ENCODE data around the gene BCL2L15.

DNA sequence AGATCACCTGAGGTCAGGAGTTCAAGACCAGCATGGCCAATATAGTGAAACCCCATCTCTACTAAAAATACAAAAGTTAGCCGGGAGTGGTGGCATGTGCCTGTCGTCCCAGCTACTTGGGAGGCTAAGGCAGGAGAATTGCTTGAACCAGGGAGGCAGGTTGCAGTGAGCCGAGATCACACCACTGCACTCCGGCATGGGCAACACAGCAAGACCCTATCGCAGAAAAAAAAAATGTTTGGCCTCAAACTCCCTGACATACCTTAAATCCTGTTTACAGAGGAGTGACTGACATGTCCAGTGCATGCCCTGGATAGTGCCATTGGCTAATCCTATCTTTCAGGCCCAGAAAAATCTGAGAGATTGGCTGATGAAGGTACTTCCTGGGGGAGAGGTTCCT, 29.6 kb upstream of the BCL2L15 start:
- TF ChIP-seq, protein P1, sequence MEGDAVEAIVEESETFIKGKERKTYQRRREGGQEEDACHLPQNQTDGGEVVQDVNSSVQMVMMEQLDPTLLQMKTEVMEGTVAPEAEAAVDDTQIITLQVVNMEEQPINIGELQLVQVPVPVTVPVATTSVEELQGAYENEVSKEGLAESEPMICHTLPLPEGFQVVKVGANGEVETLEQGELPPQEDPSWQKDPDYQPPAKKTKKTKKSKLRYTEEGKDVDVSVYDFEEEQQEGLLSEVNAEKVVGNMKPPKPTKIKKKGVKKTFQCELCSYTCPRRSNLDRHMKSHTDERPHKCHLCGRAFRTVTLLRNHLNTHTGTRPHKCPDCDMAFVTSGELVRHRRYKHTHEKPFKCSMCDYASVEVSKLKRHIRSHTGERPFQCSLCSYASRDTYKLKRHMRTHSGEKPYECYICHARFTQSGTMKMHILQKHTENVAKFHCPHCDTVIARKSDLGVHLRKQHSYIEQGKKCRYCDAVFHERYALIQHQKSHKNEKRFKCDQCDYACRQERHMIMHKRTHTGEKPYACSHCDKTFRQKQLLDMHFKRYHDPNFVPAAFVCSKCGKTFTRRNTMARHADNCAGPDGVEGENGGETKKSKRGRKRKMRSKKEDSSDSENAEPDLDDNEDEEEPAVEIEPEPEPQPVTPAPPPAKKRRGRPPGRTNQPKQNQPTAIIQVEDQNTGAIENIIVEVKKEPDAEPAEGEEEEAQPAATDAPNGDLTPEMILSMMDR (IDR thresholded peaks at IDR 0.05): no peak
- no peak for TF ChIP-seq POLR2A (IDR thresholded peaks at IDR 0.05)
